GM12874 (cell line): ENCODE measurements around the gene NKAIN2.

Source experiments
- TF ChIP-seq, protein P1 (sequence below): IDR thresholded peaks from 2 replicates; pipeline ENCODE4 v1.5.1; 2011; ENCODE audit warnings: low read depth, mild to moderate bottlenecking, control low read depth, low read length, moderate library complexity; ENCODE audit not compliant: insufficient read depth

NKAIN2 gene

DNA sequence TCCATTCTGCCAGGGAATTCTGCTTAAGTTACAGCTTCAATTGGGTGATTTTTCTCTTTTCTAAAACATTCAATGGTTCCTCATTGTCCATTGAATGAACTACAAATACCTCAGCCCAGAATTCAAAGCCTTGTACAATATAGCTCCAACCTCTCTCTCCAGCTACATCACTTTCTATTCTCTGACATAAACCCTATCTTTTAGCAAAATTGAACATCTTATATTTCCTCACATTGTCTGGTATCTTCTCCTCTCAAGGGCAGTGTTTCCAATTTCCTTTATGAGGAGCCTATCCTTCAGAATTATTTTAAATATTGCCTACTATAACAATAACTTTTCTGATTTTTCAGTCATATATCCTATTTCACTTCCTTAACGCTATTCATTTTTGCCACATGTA is 955.0 kb downstream of the NKAIN2 start:
- TF ChIP-seq, protein P1, sequence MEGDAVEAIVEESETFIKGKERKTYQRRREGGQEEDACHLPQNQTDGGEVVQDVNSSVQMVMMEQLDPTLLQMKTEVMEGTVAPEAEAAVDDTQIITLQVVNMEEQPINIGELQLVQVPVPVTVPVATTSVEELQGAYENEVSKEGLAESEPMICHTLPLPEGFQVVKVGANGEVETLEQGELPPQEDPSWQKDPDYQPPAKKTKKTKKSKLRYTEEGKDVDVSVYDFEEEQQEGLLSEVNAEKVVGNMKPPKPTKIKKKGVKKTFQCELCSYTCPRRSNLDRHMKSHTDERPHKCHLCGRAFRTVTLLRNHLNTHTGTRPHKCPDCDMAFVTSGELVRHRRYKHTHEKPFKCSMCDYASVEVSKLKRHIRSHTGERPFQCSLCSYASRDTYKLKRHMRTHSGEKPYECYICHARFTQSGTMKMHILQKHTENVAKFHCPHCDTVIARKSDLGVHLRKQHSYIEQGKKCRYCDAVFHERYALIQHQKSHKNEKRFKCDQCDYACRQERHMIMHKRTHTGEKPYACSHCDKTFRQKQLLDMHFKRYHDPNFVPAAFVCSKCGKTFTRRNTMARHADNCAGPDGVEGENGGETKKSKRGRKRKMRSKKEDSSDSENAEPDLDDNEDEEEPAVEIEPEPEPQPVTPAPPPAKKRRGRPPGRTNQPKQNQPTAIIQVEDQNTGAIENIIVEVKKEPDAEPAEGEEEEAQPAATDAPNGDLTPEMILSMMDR = no peak

DNA sequence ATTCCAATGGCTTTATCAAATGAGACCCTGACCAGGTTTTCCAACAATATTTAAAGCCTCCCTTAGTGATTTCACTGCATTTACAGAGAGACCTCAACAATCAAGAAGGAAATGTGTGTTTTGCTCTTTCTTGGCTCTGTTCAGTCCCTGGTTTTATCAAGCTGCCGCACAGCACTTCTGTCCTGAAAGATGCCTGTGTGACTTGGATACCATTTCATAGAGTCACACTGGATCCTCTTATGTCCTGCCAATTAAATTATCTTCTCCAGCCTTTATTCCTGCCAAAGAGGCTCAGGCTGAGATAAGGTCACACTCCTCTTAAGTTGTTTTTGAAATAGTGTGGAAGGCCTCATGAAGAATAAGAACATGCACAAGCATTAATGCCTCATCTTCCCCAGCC is 961.6 kb downstream of the NKAIN2 start:
- TF ChIP-seq, protein P1 = no peak

DNA sequence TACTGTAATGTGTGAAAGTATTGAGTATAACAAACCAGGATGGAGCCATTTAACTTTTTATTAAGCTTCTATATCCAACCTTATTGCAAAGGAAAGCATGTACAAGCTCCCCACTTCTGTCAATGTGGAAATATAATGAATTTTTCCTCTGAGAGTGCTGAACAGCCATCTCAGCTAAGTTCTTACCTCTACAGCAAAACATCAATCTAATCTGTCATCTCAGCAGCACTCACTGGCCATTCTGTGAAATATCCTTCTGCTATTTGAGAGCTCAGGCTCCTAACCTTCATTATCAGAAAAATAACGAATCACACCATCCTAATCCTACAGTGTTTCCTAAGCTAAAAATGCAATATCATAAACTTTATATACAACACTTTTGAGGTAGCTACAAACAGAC is 964.6 kb downstream of the NKAIN2 start:
- TF ChIP-seq, protein P1 = no peak

DNA sequence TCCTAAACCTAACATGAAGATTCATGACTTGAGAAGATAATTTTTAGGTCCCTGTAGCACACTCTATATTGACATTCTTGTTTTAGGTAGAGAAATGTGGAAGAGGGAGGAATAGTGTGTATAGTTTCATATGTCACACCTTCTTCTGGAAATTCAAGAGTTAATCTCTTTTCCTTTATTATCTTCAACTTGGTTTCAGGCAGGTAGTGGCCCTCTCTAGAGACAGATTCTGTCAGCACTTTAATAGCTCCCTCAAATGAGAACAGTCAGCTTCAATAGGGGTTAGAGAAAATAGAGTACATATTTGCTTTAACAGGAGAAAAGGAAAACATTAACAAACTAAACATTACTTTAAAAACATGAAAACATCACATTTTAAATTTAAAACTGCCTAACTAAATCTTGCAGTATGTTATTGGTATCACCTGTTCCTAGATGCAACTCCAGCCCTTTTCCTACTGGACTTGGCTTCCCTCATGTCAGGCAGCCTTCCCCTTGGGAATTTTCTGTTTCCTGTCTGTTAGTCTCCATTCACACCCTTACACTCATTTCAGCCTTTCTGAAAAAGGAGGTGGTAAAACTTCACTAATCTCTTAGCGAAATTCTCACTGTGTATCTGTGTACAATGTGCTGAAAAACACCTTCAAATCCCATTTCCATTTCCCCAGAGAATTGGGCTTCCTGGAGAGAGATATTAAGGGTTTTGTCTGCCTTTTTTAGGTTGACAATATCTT is 966.3 kb downstream of the NKAIN2 start:
- TF ChIP-seq, protein P1 = no peak

DNA sequence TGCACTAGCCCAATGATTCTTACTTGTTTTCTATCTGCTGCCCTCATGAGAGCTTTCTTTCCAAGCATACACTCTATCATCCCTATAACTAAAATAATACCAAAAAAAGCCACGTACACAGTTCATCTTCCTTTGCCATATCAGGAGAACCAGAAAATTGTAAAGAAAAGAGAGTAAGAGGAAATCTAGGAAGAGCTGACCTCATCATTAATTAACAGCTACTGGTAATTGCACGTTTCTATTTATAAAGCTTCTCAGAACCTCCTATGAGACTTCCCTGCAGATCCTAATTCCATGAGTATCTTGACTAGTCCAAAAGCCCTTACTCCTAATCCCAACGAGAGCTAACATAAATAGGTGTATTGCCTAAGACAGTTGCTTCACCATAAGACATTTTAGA is 967.1 kb downstream of the NKAIN2 start:
- TF ChIP-seq, protein P1 = no peak

DNA sequence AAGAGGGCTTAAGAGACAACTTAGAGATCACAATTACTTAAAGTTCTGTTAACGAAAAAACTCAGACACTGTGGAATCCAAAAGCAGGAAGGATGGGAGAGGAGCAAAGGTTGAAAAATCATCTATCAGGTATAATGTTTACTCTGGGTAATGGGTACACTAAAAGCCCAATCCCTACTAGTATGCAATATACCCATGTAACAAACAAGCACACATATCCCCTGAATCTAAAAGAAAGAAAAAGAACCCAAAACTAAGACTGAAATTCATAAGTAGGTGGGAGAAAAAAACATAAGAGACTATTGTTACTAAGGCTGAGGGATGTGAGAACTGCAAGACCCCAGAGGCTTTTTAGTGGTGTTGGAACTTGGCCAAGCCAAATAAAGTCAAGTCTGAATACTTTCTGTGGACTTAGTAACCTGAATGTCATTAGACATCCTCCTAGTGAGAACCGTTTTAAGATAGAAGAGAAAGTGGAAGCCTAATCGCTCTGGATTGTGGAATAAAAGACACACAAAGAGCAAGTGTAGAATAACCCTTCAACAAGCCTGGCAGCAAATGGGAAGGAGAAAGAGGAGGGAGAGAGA is 969.2 kb downstream of the NKAIN2 start:
- TF ChIP-seq, protein P1 = no peak

DNA sequence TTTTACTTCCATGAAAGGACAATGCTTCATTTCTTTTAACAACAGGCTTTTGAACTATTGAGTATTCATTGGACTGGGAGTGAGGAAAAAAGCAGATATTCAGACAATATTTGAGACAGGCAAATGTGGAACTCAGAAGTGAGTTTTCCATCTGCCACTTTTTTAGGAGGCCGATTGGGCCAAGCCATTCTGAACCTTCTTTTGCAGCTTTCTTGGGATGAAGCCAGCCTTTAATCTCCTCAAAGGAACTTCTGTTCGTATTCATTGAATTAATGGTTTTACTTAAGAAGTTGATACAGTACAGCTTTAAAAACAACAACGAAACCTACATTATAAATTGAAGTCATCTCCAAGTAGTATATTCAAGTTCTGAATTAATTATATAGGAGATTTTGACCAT is 971.5 kb downstream of the NKAIN2 start:
- TF ChIP-seq, protein P1 = no peak
